Subcutaneous adipose tissue (tissue), 4 donors: ENCODE data around the gene CDK5RAP1. TPM values are rescaled to one million over a fixed set of nuclear protein-coding genes. Genes with fewer than 3 reads are reported as not detected.

Source experiments
- CTCF ChIP-seq: fragments of 450-650 bp; IDR thresholded peaks from one replicate; pipeline ENCODE4 v1.5.1; 2016; ENCODE audit warnings: low read depth, mild to moderate bottlenecking, control low read depth, antibody characterized with exemption, moderate library complexity
- total RNA-seq, 4 donors: library from RNA; depleted of rRNA; stranded (reverse); fragments of >200 nt; gene quantifications; one replicate each; pipeline ENCODE4 v1.1.0, GENCODE V29; 2016

The CDK5RAP1 gene
- total RNA-seq, 4 donors from 2014 or later: 14.5 to 26.0 (median 16.3) TPM

- TF ChIP-seq CTCF: no peak
These were observed 31.0 kb downstream of the CDK5RAP1 start for GRCh38 chr20:33370291-33370690.

GRCh38 chr20:33362898-33363297 lies 38.4 kb downstream of the CDK5RAP1 start:
- TF ChIP-seq CTCF: no peak

GRCh38 chr20:33359399-33360261 lies 41.7 kb downstream of the CDK5RAP1 start:
- TF ChIP-seq CTCF: no peak

GRCh38 chr20:33353013-33353402 lies 48.3 kb downstream of the CDK5RAP1 start:
- TF ChIP-seq CTCF: no peak

GRCh38 chr20:33352258-33353012 lies 48.9 kb downstream of the CDK5RAP1 start:
- no peak for TF ChIP-seq CTCF

GRCh38 chr20:33351696-33352095 lies 49.6 kb downstream of the CDK5RAP1 start:
- no peak for TF ChIP-seq CTCF

- no peak for TF ChIP-seq CTCF
These were observed 51.8 kb downstream of the CDK5RAP1 start for GRCh38 chr20:33349493-33349892.
